BJ (cell line): ENCODE data around the gene DLK1. TPM values are rescaled to one million over a fixed set of nuclear protein-coding genes. Genes with fewer than 3 reads are reported as not detected.

ENCODE experiments used
- CTCF ChIA-PET: fragments of 350-600 bp; formaldehyde crosslinking; extraction: SDS; loops from one replicate; lab custom pipeline; 2021; ENCODE audit warnings: antibody characterized with exemption, inconsistent platforms; lab: Yijun Ruan, JAX
- POLR2A ChIA-PET: fragments of 300-600 bp; sonication (Branson Sonifier 250); formaldehyde crosslinking; extraction: SDS; loops from one replicate; lab custom pipeline; 2021; ENCODE audit warnings: antibody characterized with exemption; lab: Charles Lee
- DNase-seq: peaks from one replicate; pipeline ENCODE4 v3.0.0-alpha.2; 2011; ENCODE audit warnings: low read depth
- H3K27me3 ChIP-seq: 2 replicates; pipeline ENCODE4 v1.6.0; 2011; ENCODE audit warnings: low read length; ENCODE audit not compliant: control insufficient read depth, insufficient read depth
- H3K36me3 ChIP-seq: 2 replicates; pipeline ENCODE4 v1.5.1; 2011; ENCODE audit warnings: low read length; ENCODE audit not compliant: control insufficient read depth, insufficient read depth
- H3K4me3 ChIP-seq: 2 replicates; pipeline ENCODE4 v1.5.1; 2011; ENCODE audit warnings: low read depth, mild to moderate bottlenecking, control low read depth, low read length
- CTCF ChIP-seq: IDR thresholded peaks from 2 replicates; pipeline ENCODE4 v1.5.1; 2011; ENCODE audit warnings: low read depth, mild to moderate bottlenecking, control low read depth, inconsistent platforms, low read length, moderate library complexity; ENCODE audit not compliant: insufficient read depth
- polyA plus RNA-seq: library from polyadenylated mRNA; depleted of rRNA; stranded (reverse); fragments of >200 nt; gene quantifications from 2 replicates; pipeline ENCODE4 v1.2.3, GENCODE V29; 2011

Gene DLK1
- polyA plus RNA-seq, 1 experiment: not detected

GRCh38 chr14:100740196-100740825 lies 13.6 kb downstream of the DLK1 start:
- no peak for DNase-seq
- ChIA-PET POLR2A (no interaction called here), CTCF (interaction anchor here (1.2 kb wide), 1 partner anchor 10 kb away, joined by 3 read pairs; no protein-coding TSS in a partner anchor)
- Histone ChIP-seq H3K4me3 (no peak overlapping the region), H3K27me3 (no peaks in the 10 kb centered on the region), H3K36me3 (no peaks in the 10 kb centered on the region)
- no peak for TF ChIP-seq CTCF

GRCh38 chr14:100740929-100741328 lies 14.2 kb downstream of the DLK1 start:
- H3K36me3 ChIP-seq: no peaks in the 10 kb centered on the region
- no peak for TF ChIP-seq CTCF
- H3K27me3 ChIP-seq: no peaks in the 10 kb centered on the region
- ChIA-PET POLR2A (no interaction called here), CTCF (interaction anchor here (1.2 kb wide), 1 partner anchor 11 kb away, joined by 3 read pairs; no protein-coding TSS in a partner anchor)
- no peak for DNase-seq
- H3K4me3 ChIP-seq: no peak overlapping the region

GRCh38 chr14:100741966-100742365 lies 15.3 kb downstream of the DLK1 start:
- CTCF ChIA-PET: interaction anchor here (0.7 kb wide), 1 partner anchor 10 kb away, joined by 4 read pairs; no protein-coding TSS in a partner anchor
- no peak for DNase-seq
- no peak for TF ChIP-seq CTCF
- Histone ChIP-seq H3K4me3 (no peak overlapping the region), H3K36me3 (no peaks in the 10 kb centered on the region), H3K27me3 (no peaks in the 10 kb centered on the region)
- POLR2A ChIA-PET: no interaction called here

DNA sequence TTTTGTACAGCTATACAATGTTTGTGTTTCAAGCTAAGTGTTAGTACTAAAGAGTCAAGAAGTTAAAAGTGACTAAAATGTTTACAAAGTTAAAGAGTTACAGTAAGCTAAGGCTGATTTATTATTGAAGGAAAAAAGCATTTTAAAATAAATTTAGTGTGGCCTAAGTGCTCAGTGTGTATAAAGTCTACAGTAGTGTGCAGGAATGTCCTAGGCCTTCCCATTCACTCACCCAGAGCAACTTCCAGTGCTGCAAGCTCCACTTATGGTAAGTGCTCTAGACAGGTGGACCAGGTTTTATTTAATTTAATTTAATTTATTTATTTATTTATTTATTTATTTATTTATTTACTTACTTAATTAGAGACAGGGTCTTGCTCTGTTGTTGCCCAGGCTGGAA lies 19.6 kb downstream of the DLK1 start:
- Histone ChIP-seq H3K36me3 (no peaks in the 10 kb centered on the region), H3K27me3 (no peaks in the 10 kb centered on the region), H3K4me3 (no peak overlapping the region)
- TF ChIP-seq CTCF: no peak
- ChIA-PET CTCF (interaction anchor here (1.3 kb wide), 1 partner anchor 16 kb away, joined by 4 read pairs; no protein-coding TSS in a partner anchor), POLR2A (no interaction called here)
- no peak for DNase-seq

DNA sequence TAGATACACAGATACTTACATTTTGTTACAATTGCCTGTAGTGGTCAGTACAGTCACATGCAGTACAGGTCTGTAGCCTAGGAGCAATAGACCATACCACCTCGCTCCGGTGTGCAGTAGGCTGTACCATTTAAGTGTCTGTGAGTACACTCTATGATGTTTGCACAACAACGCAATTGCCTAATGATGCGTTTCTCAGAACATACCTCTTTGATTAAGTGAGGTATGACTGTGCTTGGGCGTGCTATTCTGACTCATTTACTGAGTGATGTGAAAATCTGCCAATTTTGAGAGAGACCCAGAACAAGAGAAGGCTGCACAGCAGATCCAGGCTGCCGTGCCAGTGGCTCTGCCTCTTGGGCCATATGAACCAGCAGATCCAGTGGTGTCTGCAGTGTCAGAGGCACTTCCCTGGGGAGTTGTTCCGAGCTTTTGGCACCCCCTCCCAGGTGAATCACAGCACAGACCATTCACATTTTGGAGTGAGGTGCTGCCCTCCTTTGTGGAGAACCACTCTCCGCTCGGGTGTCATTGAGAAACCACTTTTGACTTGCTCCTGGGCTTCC lies 20.4 kb downstream of the DLK1 start:
- no peaks in the 10 kb centered on the region for H3K27me3 ChIP-seq
- DNase-seq: peak; percentile 94
- ChIA-PET CTCF (interaction anchor here (1.3 kb wide), 1 partner anchor 17 kb away, joined by 4 read pairs; no protein-coding TSS in a partner anchor), POLR2A (no interaction called here)
- H3K36me3 ChIP-seq: no peaks in the 10 kb centered on the region
- no peak overlapping the region for H3K4me3 ChIP-seq
- TF ChIP-seq CTCF: no peak
